Endothelial cell (in vitro differentiated cells): ENCODE results near the gene PFDN6. TPM values are rescaled to one million over a fixed set of nuclear protein-coding genes. Genes with fewer than 3 reads are reported as not detected.

Experiments
- DNase-seq: peaks from one replicate; pipeline ENCODE4 v3.0.0; 2021; ENCODE audit warnings: low spot score
- H3K27ac Mint-ChIP-seq: one replicate; pipeline ENCODE4 v1.8.0; 2021; ENCODE audit warnings: mixed read lengths, inconsistent platforms; ENCODE audit not compliant: unreplicated experiment
- H3K27me3 Mint-ChIP-seq: one replicate; pipeline ENCODE4 v1.8.0; 2021; ENCODE audit warnings: mild to moderate bottlenecking, moderate library complexity, mixed read lengths, inconsistent platforms; ENCODE audit not compliant: unreplicated experiment
- H3K36me3 Mint-ChIP-seq: one replicate; pipeline ENCODE4 v1.8.0; 2021; ENCODE audit warnings: mild to moderate bottlenecking, low read depth, mixed read lengths, inconsistent platforms; ENCODE audit not compliant: unreplicated experiment
- H3K4me1 Mint-ChIP-seq: one replicate; pipeline ENCODE4 v1.8.0; 2021; ENCODE audit warnings: mild to moderate bottlenecking, mixed read lengths, inconsistent platforms; ENCODE audit not compliant: unreplicated experiment
- H3K4me3 Mint-ChIP-seq: one replicate; pipeline ENCODE4 v1.8.0; 2021; ENCODE audit warnings: mild to moderate bottlenecking, mixed read lengths, inconsistent platforms; ENCODE audit not compliant: unreplicated experiment
- H3K9me3 Mint-ChIP-seq: one replicate; pipeline ENCODE4 v1.8.0; 2021; ENCODE audit warnings: mixed read lengths, inconsistent platforms; ENCODE audit not compliant: unreplicated experiment
- CTCF ChIP-seq: fragments of 200-600 bp; sonication (generic); IDR thresholded peaks from one replicate; pipeline ENCODE4 v1.5.0; 2021; ENCODE audit warnings: antibody characterized with exemption; ENCODE audit not compliant: unreplicated experiment
- total RNA-seq: library from RNA; stranded (reverse); fragmentation: NEBNext Ultra II Directional; extraction: Animal tissue kit (Norgen Biotek cat#: 25700); gene quantifications from one replicate; pipeline ENCODE4 v1.2.1, GENCODE V29; 2021; ENCODE audit not compliant: unreplicated experiment

PFDN6 gene
- total RNA-seq, 1 donor from 2014 or later, result 33.3 TPM

GRCh38 chr6:33264015-33264414, 25.4 kb upstream of the PFDN6 start:
- DNase-seq, result no peak
- Mint-ChIP-seq H3K4me3 (peak overlapping the region; percentile 56), H3K36me3 (peaks cover 48% of the 10 kb centered on the region)

GRCh38 chr6:33271117-33271467, 18.3 kb upstream of the PFDN6 start:
- no peaks in the 10 kb centered on the region for H3K9me3 Mint-ChIP-seq

More at GRCh38 chr6:33264015-33264414, 25.4 kb upstream of the PFDN6 start:
- Mint-ChIP-seq H3K27ac (peak overlapping the region; percentile 24), H3K9me3 (no peaks in the 10 kb centered on the region), H3K27me3 (no peaks in the 10 kb centered on the region), H3K4me1 (no peaks in the 10 kb centered on the region)
- TF ChIP-seq CTCF, result no peak

GRCh38 chr6:33271468-33272274, 17.7 kb upstream of the PFDN6 start, which contains the start of the genes RPS18 and VPS52:
RPS18 (plus strand) TSS chr6:33272075; CDS start chr6:33272120, 45 bp downstream.
VPS52 (minus strand) TSS chr6:33271876; CDS start chr6:33271675, 201 bp downstream.
- H3K4me3 Mint-ChIP-seq, result peak within 1 kb of the TSS; percentile 99
- H3K9me3 Mint-ChIP-seq, result no peaks in the 10 kb centered on the region
- peaks cover 54% of the 10 kb centered on the region for H3K4me1 Mint-ChIP-seq
- DNase-seq, result peak; percentile 81
- peaks cover 48% of the 10 kb centered on the region for H3K36me3 Mint-ChIP-seq
- peaks cover 14% of the 10 kb centered on the region for H3K27me3 Mint-ChIP-seq
- H3K27ac Mint-ChIP-seq, result peak within 1 kb of the TSS; percentile 100
- no peak for TF ChIP-seq CTCF

More at GRCh38 chr6:33271117-33271467, 18.3 kb upstream of the PFDN6 start:
- peak; percentile 11 for TF ChIP-seq CTCF
- H3K4me1 Mint-ChIP-seq, result peaks cover 49% of the 10 kb centered on the region
- H3K27me3 Mint-ChIP-seq, result peaks cover 14% of the 10 kb centered on the region
- H3K4me3 Mint-ChIP-seq, result peak overlapping the region; percentile 99
- peaks cover 49% of the 10 kb centered on the region for H3K36me3 Mint-ChIP-seq
- DNase-seq, result no peak
- H3K27ac Mint-ChIP-seq, result peak overlapping the region; percentile 100

GRCh38 chr6:33272275-33273128, 16.9 kb upstream of the PFDN6 start:
- H3K4me1 Mint-ChIP-seq, result peaks cover 56% of the 10 kb centered on the region
- H3K36me3 Mint-ChIP-seq, result peaks cover 40% of the 10 kb centered on the region
- DNase-seq, result no peak

More at GRCh38 chr6:33272275-33273128, 16.9 kb upstream of the PFDN6 start:
- no peak for TF ChIP-seq CTCF
- H3K4me3 Mint-ChIP-seq, result peak overlapping the region; percentile 99
- H3K27ac Mint-ChIP-seq, result peak overlapping the region; percentile 100
- H3K27me3 Mint-ChIP-seq, result peaks cover 16% of the 10 kb centered on the region
- H3K9me3 Mint-ChIP-seq, result no peaks in the 10 kb centered on the region
